GM23338 (cell line): ENCODE results near the gene RHEX.

Experiments used
- CREB1 ChIP-seq: fragments of 250-450 bp; sonication (Bioruptor Pico); IDR thresholded peaks from 2 replicates; pipeline ENCODE4 v1.5.0; 2020; ENCODE audit warnings: low read depth, mild to moderate bottlenecking, moderate library complexity
- CTCF ChIP-seq, 2 experiments: fragments of 200-600 bp in 1 of 2; sonication (generic) in 1 of 2; conservative IDR thresholded peaks; 2 replicates each; pipeline versions ENCODE4 v1.5.1 to v1.6.1; 2016 to 2017; ENCODE audit warnings: antibody characterized with exemption in 2 of 2, low read depth in 2 of 2, mild to moderate bottlenecking in 2 of 2, moderate library complexity in 1 of 2
- EZH2 ChIP-seq: fragments of 200-600 bp; sonication (generic); IDR thresholded peaks from one replicate; pipeline ENCODE4 v1.8.0; 2017; ENCODE audit warnings: antibody characterized with exemption, mild to moderate bottlenecking, low read depth; ENCODE audit not compliant: unreplicated experiment
- EZH2phosphoT487 ChIP-seq: fragments of 200-600 bp; sonication (generic); IDR thresholded peaks from one replicate; pipeline ENCODE4 v1.8.1; 2018; ENCODE audit warnings: antibody characterized with exemption; ENCODE audit not compliant: unreplicated experiment
- JUNB ChIP-seq: IDR thresholded peaks from one replicate; pipeline ENCODE4 v1.6.1; 2016; ENCODE audit warnings: antibody characterized with exemption; ENCODE audit not compliant: unreplicated experiment
- NANOG ChIP-seq: IDR thresholded peaks from 2 replicates; pipeline ENCODE4 v1.6.1; 2016; ENCODE audit warnings: antibody characterized with exemption, borderline replicate concordance
- POLR2AphosphoS5 ChIP-seq: IDR thresholded peaks from 2 replicates; pipeline ENCODE4 v1.6.1; 2016; ENCODE audit warnings: antibody characterized with exemption, low read depth
- ZNF114 ChIP-seq: fragments of 250-450 bp; sonication (Bioruptor Pico); IDR thresholded peaks from 2 replicates; pipeline ENCODE4 v1.5.0; 2020; ENCODE audit warnings: mild to moderate bottlenecking, moderate library complexity
- TF ChIP-seq, protein P1 (sequence below): IDR thresholded peaks from one replicate; pipeline ENCODE4 v1.6.1; 2018; ENCODE audit warnings: antibody characterized with exemption; ENCODE audit not compliant: unreplicated experiment

- TF ChIP-seq, protein P1, sequence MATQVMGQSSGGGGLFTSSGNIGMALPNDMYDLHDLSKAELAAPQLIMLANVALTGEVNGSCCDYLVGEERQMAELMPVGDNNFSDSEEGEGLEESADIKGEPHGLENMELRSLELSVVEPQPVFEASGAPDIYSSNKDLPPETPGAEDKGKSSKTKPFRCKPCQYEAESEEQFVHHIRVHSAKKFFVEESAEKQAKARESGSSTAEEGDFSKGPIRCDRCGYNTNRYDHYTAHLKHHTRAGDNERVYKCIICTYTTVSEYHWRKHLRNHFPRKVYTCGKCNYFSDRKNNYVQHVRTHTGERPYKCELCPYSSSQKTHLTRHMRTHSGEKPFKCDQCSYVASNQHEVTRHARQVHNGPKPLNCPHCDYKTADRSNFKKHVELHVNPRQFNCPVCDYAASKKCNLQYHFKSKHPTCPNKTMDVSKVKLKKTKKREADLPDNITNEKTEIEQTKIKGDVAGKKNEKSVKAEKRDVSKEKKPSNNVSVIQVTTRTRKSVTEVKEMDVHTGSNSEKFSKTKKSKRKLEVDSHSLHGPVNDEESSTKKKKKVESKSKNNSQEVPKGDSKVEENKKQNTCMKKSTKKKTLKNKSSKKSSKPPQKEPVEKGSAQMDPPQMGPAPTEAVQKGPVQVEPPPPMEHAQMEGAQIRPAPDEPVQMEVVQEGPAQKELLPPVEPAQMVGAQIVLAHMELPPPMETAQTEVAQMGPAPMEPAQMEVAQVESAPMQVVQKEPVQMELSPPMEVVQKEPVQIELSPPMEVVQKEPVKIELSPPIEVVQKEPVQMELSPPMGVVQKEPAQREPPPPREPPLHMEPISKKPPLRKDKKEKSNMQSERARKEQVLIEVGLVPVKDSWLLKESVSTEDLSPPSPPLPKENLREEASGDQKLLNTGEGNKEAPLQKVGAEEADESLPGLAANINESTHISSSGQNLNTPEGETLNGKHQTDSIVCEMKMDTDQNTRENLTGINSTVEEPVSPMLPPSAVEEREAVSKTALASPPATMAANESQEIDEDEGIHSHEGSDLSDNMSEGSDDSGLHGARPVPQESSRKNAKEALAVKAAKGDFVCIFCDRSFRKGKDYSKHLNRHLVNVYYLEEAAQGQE: no peak
- TF ChIP-seq CTCF (conservative IDR thresholded peaks at IDR 0.05; ENCODE audit: low read depth in 2 of 2) (no peak), NANOG (no peak), EZH2 (no peak), JUNB (no peak), ZNF114 (no peak), CREB1 (no peak), POLR2AphosphoS5 (no peak), EZH2phosphoT487 (no peak)
Measured at GRCh38 chr1:206005234-206005633, 47.7 kb upstream of the RHEX start.
